Pancreas (tissue), 10 donors: ENCODE data around the gene MTMR10. TPM values are rescaled to one million over a fixed set of nuclear protein-coding genes. Genes with fewer than 3 reads are reported as not detected.

ENCODE experiments used
- ATAC-seq, 4 donors: fragments of 200-7000 bp; cut with Tn5 transposase; one replicate each; pipeline versions ENCODE4 v1.8.0 to v1.9.1; 2020; ENCODE audit warnings: mild to moderate bottlenecking in 4 of 4, moderate library complexity in 4 of 4
- DNase-seq, 6 donors: peaks; one replicate each; pipeline ENCODE4 v3.0.0-alpha.2; 2020
- FAIRE-seq: peaks from 2 replicates; lab custom pipeline; 2012; peaks lifted over from hg19 to GRCh38; lab: Jason Lieb, UNC
- H3K27ac ChIP-seq, 4 donors: fragments of 200-600 bp; sonication (generic); 1 replicate in 3 of 4; 2 replicates in 1 of 4; pipeline versions ENCODE4 v1.5.0 to v1.8.0; 2020
- H3K27me3 ChIP-seq, 4 donors: fragments of 200-600 bp; one replicate each; pipeline ENCODE4 v1.8.0; 2021
- H3K36me3 ChIP-seq, 3 donors: fragments of 200-600 bp; sonication (generic) in 1 of 3; one replicate each; pipeline versions ENCODE4 v1.5.0 to v1.8.0; 2020 to 2021
- H3K4me1 ChIP-seq, 3 donors: fragments of 200-600 bp; one replicate each; pipeline ENCODE4 v1.8.0; 2021
- H3K4me3 ChIP-seq, 4 donors: fragments of 200-600 bp; sonication (generic) in 2 of 4; one replicate each; pipeline versions ENCODE4 v1.5.0 to v1.8.0; 2020 to 2021
- H3K9me3 ChIP-seq, 4 donors: fragments of 200-600 bp; one replicate each; pipeline ENCODE4 v1.8.0; 2021
- CTCF ChIP-seq, 4 donors: fragments of 200-600 bp; sonication (generic) in 3 of 4; IDR thresholded peaks; one replicate each; pipeline versions ENCODE4 v1.5.0 to v1.8.0; 2021; ENCODE audit warnings: antibody characterized with exemption in 4 of 4
- WGBS, 2 donors: extraction: QIAGEN DNeasy Blood & Tissue Kit; methylation state at CpG; one replicate each; pipeline ENCODE4 v1.1.7; 2013; 5-methylcytosine and 5-hydroxymethylcytosine counted together
- intact Hi-C, 3 donors: fragments of 100-400 bp; cut with DNase I; formaldehyde crosslinking; loops; one replicate each; pipeline versions ENCODE4 v1.11.1 to v1.14.2; 2022
- polyA plus RNA-seq, 2 donors: library from polyadenylated mRNA; stranded (reverse); fragments of 200-250 nt; gene quantifications; one replicate each; pipeline ENCODE4 v1.2.3, GENCODE V29; 2013
- total RNA-seq, 6 donors: library from RNA; stranded (reverse); fragmentation: NEBNext Ultra II Directional in 4 of 6; extraction: Animal tissue kit (Norgen Biotek cat#: 25700) in 4 of 6; gene quantifications; one replicate each; pipeline versions ENCODE4 v1.2.1 to v1.2.4, GENCODE V29; 2021 to 2023
- donor health status: healthy with polysubstance abuse.
- donor health status: DM: no; HTN: no; CAD: no; lungs with moderate emphysema.
- donor health status: DM: no; HTN: no; CAD: no.
- donor health status: control.
- donor health status: control.
- donor health status: Bipolar disorder and iron deficiency.
- donor health status: DM: yes; HTN: yes; CAD: no.
- donor health status: DM: no; HTN: no; CAD: no.
- donor health status: DM: no; HTN: no; CAD: no.
- donor health status: DM: yes; HTN: yes; CAD: no.

The MTMR10 gene
- total and polyA plus RNA-seq, 8 donors = 7.5 to 18.9 (median 12.0) TPM

DNA sequence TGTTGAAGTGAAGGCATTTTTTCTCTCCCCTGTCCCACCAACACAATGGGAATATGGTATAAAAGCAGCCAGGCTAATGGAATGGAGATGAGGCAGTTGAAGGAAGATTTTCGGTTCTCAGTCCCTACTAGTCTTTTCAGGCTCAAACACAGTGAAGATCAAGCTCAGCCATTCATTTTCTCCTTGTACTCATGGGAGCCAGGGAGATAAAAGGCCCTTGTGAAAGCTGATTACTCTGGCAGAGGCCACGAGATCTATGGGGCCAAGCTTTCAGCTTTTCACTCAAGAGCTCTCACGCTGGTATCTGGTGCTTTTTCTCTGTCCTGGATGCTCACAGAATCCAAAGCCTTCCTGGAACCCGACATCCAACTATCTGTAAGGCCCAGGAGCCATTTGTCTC is 102.2 kb downstream of the MTMR10 start:
- WGBS, 2 donors = 79 to 83% methylated on average over 4 of the region's 4 CpGs

More for the DNA sequence above, 102.2 kb downstream of the MTMR10 start:
- DNase-seq (no peak), ATAC-seq (no peak), FAIRE-seq (no peak)
- H3K27me3 ChIP-seq = no peaks in the 10 kb centered on the region
- no peaks in the 10 kb centered on the region for H3K36me3 ChIP-seq
- H3K27ac ChIP-seq = no peak overlapping the region
- H3K4me1 ChIP-seq = peaks cover 0 to 6% (median 0%) of the 10 kb centered on the region in 3 donors
- intact Hi-C loops = no loop called here
- H3K4me3 ChIP-seq = no peak overlapping the region
- H3K9me3 ChIP-seq = no peaks in the 10 kb centered on the region
- no peak for TF ChIP-seq CTCF (IDR thresholded peaks at IDR 0.05)

Other genes with a start within 250 kb of the MTMR10 start
- gene FAN1, start 87.7 kb downstream of the MTMR10 start, total RNA-seq = 10 to 100 TPM in 2 of 6 donors, 1 to 10 TPM in 4; 4.2 to 13.0 (median 8.8) TPM
- gene FAN1, start 87.7 kb downstream of the MTMR10 start, polyA plus RNA-seq = 10 to 100 TPM; 15.0 to 18.0 TPM
- under 1 TPM in 1 of 6 donors, not detected in 5; 0.04 TPM for gene TRPM1, start 110.1 kb upstream of the MTMR10 start, total RNA-seq
- gene TRPM1, start 110.1 kb upstream of the MTMR10 start, polyA plus RNA-seq = not detected